Stimulated activated CD8-positive, alpha-beta memory T cell treated with anti-CD3 and anti-CD28 coated beads, Interleukin-2, amount 100 ng/mL, for 48 hours (primary cell): ENCODE measurements around the gene SPRY2.
A peak's percentile ranks its signal among the peaks of the same experiment; 100 is the strongest.
"Not testable (repeated sequence)": the region's sequence is repeated elsewhere in the genome, so short reads cannot be mapped to it uniquely, and the experiment has no call there.

Experiments used
- DNase-seq, 2 donors: peaks; one replicate each; pipeline ENCODE4 v3.0.0-alpha.2; 2020; ENCODE audit warnings: low read depth in 2 of 2

The SPRY2 gene

GRCh38 chr13:80348750-80349149 lies 7.8 kb upstream of the SPRY2 start:
- no peak for DNase-seq

GRCh38 chr13:80348314-80348713 lies 7.4 kb upstream of the SPRY2 start:
- DNase-seq = no peak

GRCh38 chr13:80345771-80346510 lies 5.0 kb upstream of the SPRY2 start:
- no peak for DNase-seq

GRCh38 chr13:80344032-80344431 lies 3.1 kb upstream of the SPRY2 start:
- DNase-seq = not testable (repeated sequence)

GRCh38 chr13:80342471-80343371 lies 1.8 kb upstream of the SPRY2 start:
- DNase-seq = peak; percentile 56 to 59

- no peak for DNase-seq
Observed at GRCh38 chr13:80341756-80342370, 937 bp upstream of the SPRY2 start.

GRCh38 chr13:80340651-80341100 lies 250 bp downstream of the SPRY2 start:
- DNase-seq = no peak

GRCh38 chr13:80339912-80340650 lies 845 bp downstream of the SPRY2 start:
- no peak for DNase-seq

- DNase-seq = no peak
Observed at GRCh38 chr13:80339563-80339911, 1.4 kb downstream of the SPRY2 start.

GRCh38 chr13:80338781-80339562 lies 2.0 kb downstream of the SPRY2 start:
- no peak for DNase-seq

- no peak for DNase-seq
Observed at GRCh38 chr13:80337288-80338081, 3.4 kb downstream of the SPRY2 start.

- no peak for DNase-seq
Observed at GRCh38 chr13:80336776-80337287, 4.1 kb downstream of the SPRY2 start.

GRCh38 chr13:80336370-80336769 lies 4.6 kb downstream of the SPRY2 start:
- DNase-seq = no peak

- DNase-seq = no peak
Observed at GRCh38 chr13:80334597-80335260, 6.2 kb downstream of the SPRY2 start.

GRCh38 chr13:80331984-80332383 lies 8.9 kb downstream of the SPRY2 start:
- no peak for DNase-seq

- no peak for DNase-seq
Observed at GRCh38 chr13:80329250-80329649, 11.7 kb downstream of the SPRY2 start.

GRCh38 chr13:80319004-80319403 lies 21.9 kb downstream of the SPRY2 start:
- no peak for DNase-seq

- DNase-seq = no peak
Observed at GRCh38 chr13:80314711-80315653, 25.9 kb downstream of the SPRY2 start.
